H1 (cell line): ENCODE data around the gene LOX. TPM values are rescaled to one million over a fixed set of nuclear protein-coding genes. Genes with fewer than 3 reads are reported as not detected.

Source experiments
- CTCF ChIA-PET: fragments of 300-600 bp; sonication (Branson Sonifier 250); formaldehyde crosslinking; loops from one replicate; lab custom pipeline; 2021; ENCODE audit not compliant: partially characterized antibody; lab: Charles Lee
- POLR2A ChIA-PET: fragments of 300-600 bp; sonication (Branson Sonifier 250); formaldehyde crosslinking; loops from one replicate; lab custom pipeline; 2021; ENCODE audit warnings: inconsistent platforms; ENCODE audit not compliant: partially characterized antibody; lab: Charles Lee
- DNase-seq, 2 experiments: peaks; one replicate each; pipeline versions ENCODE4 v3.0.0 to v3.0.0-alpha.2; 2010 to 2022; ENCODE audit warnings: low spot score in 2 of 2, low read depth in 1 of 2, mixed read lengths in 1 of 2
- FAIRE-seq: peaks from 2 replicates; lab custom pipeline; 2011; peaks lifted over from hg19 to GRCh38; lab: Jason Lieb, UNC
- H2AFZ ChIP-seq: 2 replicates; pipeline ENCODE4 v1.8.1; 2012; ENCODE audit warnings: low read length, inconsistent platforms
- H2AK5ac ChIP-seq: 2 replicates; pipeline ENCODE4 v1.6.1; 2013; ENCODE audit warnings: low read depth, low read length
- H2BK120ac ChIP-seq: replicated peaks from 2 replicates; pipeline ENCODE3; 2013; ENCODE audit warnings: low read depth, low read length, inconsistent platforms
- H2BK12ac ChIP-seq: 2 replicates; pipeline ENCODE4 v1.6.1; 2013; ENCODE audit warnings: low read depth, low read length
- H2BK15ac ChIP-seq: 2 replicates; pipeline ENCODE4 v1.6.1; 2013; ENCODE audit warnings: low read length
- H2BK20ac ChIP-seq: 2 replicates; pipeline ENCODE4 v1.6.1; 2013; ENCODE audit warnings: low read length
- H2BK5ac ChIP-seq: 2 replicates; pipeline ENCODE4 v1.6.1; 2013; ENCODE audit warnings: low read depth, low read length
- H3K14ac ChIP-seq: 2 replicates; pipeline ENCODE4 v1.6.1; 2013; ENCODE audit warnings: inconsistent platforms; ENCODE audit not compliant: insufficient read length
- H3K18ac ChIP-seq: 2 replicates; pipeline ENCODE4 v1.6.1; 2013; ENCODE audit warnings: low read length; ENCODE audit errors: extremely low read depth
- H3K23ac ChIP-seq: 2 replicates; pipeline ENCODE4 v1.6.1; 2013; ENCODE audit warnings: inconsistent platforms; ENCODE audit not compliant: insufficient read length
- H3K23me2 ChIP-seq: 2 replicates; pipeline ENCODE4 v1.6.1; 2013; ENCODE audit warnings: low read depth, low read length
- H3K27ac ChIP-seq: 2 replicates; pipeline ENCODE4 v1.6.1; 2011; ENCODE audit warnings: low read depth, low read length, inconsistent platforms
- H3K27me3 ChIP-seq, 4 experiments: replicated peaks in 1 of 4; 1 replicate in 1 of 4; 2 replicates in 3 of 4; pipeline versions ENCODE4 v1.6.1 to v1.8.1; 2011 to 2013; ENCODE audit warnings: low read length in 3 of 4, mild to moderate bottlenecking in 3 of 4, inconsistent platforms in 2 of 4, mixed read lengths in 2 of 4, moderate library complexity in 1 of 4; ENCODE audit not compliant: control insufficient read depth in 3 of 4, insufficient read depth in 3 of 4; ENCODE audit errors: extremely low read depth in 1 of 4
- H3K36me3 ChIP-seq, 4 experiments: 2 replicates each; pipeline versions ENCODE4 v1.6.1 to v1.8.1; 2011 to 2013; ENCODE audit warnings: mild to moderate bottlenecking in 4 of 4, low read length in 3 of 4, moderate library complexity in 2 of 4, control low read depth in 1 of 4, inconsistent platforms in 1 of 4; ENCODE audit not compliant: insufficient read depth in 4 of 4, control insufficient read depth in 2 of 4
- H3K4ac ChIP-seq: replicated peaks from 2 replicates; pipeline ENCODE3; 2013; ENCODE audit warnings: low read length, low read depth, mixed read lengths, inconsistent platforms; ENCODE audit not compliant: insufficient read length
- H3K4me1 ChIP-seq, 4 experiments: replicated peaks in 1 of 4; 1 replicate in 1 of 4; 2 replicates in 3 of 4; pipeline versions ENCODE4 v1.6.1 to v1.8.1; 2011 to 2013; ENCODE audit warnings: low read length in 3 of 4, inconsistent platforms in 2 of 4, mixed read lengths in 1 of 4; ENCODE audit not compliant: insufficient read depth in 4 of 4, control insufficient read depth in 3 of 4
- H3K4me2 ChIP-seq, 2 experiments: 2 replicates each; pipeline versions ENCODE4 v1.6.1 to v1.8.1; 2011 to 2013; ENCODE audit warnings: low read depth in 2 of 2, low read length in 2 of 2, control low read depth in 1 of 2, inconsistent platforms in 1 of 2, mild to moderate bottlenecking in 1 of 2; ENCODE audit not compliant: insufficient read depth in 1 of 2
- H3K4me3 ChIP-seq, 4 experiments: fragments of 200-600, 300-600 bp in 1 of 4; sonication (generic), shearing (Covaris generic), sonication (Bioruptor Twin) in 1 of 4; 2 replicates each; pipeline versions ENCODE4 v1.5.1 to v1.8.1; 2011 to 2016; ENCODE audit warnings: low read length in 4 of 4, low read depth in 3 of 4, control low read depth in 2 of 4, inconsistent platforms in 2 of 4, mild to moderate bottlenecking in 2 of 4, mixed read lengths in 1 of 4, moderate library complexity in 1 of 4; ENCODE audit not compliant: insufficient read depth in 2 of 4; ENCODE audit errors: extremely low read depth in 1 of 4
- H3K56ac ChIP-seq: replicated peaks from 2 replicates; pipeline ENCODE3; 2013; ENCODE audit warnings: low read depth, mild to moderate bottlenecking, mixed read lengths, low read length, inconsistent platforms; ENCODE audit not compliant: insufficient read length
- H3K79me1 ChIP-seq: 2 replicates; pipeline ENCODE4 v1.6.1; 2013; ENCODE audit warnings: low read depth, low read length, control low read depth
- H3K79me2 ChIP-seq, 2 experiments: 2 replicates each; pipeline versions ENCODE4 v1.6.1 to v1.8.1; 2012 to 2013; ENCODE audit warnings: low read length in 2 of 2, mild to moderate bottlenecking in 2 of 2, inconsistent platforms in 1 of 2; ENCODE audit not compliant: insufficient read depth in 2 of 2, control insufficient read depth in 1 of 2
- H3K9ac ChIP-seq, 4 experiments: replicated peaks in 1 of 4; 1 replicate in 1 of 4; 2 replicates in 3 of 4; pipeline versions ENCODE4 v1.6.1 to v1.8.1; 2011 to 2013; ENCODE audit warnings: low read depth in 3 of 4, low read length in 3 of 4, control low read depth in 2 of 4, mild to moderate bottlenecking in 2 of 4, moderate library complexity in 2 of 4, inconsistent platforms in 1 of 4; ENCODE audit errors: extremely low read depth in 1 of 4
- H3K9me3 ChIP-seq, 2 experiments: 2 replicates each; pipeline versions ENCODE4 v1.6.1 to v1.8.1; 2012 to 2013; ENCODE audit warnings: mild to moderate bottlenecking in 2 of 2, moderate library complexity in 2 of 2, control low read depth in 1 of 2, inconsistent platforms in 1 of 2, low read depth in 1 of 2, low read length in 1 of 2, mixed read lengths in 1 of 2; ENCODE audit not compliant: insufficient read depth in 2 of 2
- H4K20me1 ChIP-seq, 2 experiments: replicated peaks in 1 of 2; 2 replicates each; pipeline versions ENCODE3 to v1.8.1; 2011 to 2013; ENCODE audit warnings: inconsistent platforms in 2 of 2, low read length in 2 of 2, mild to moderate bottlenecking in 1 of 2; ENCODE audit not compliant: insufficient read depth in 2 of 2, control insufficient read depth in 1 of 2
- H4K5ac ChIP-seq: 2 replicates; pipeline ENCODE4 v1.6.1; 2013; ENCODE audit warnings: low read length, low read depth, mixed read lengths, inconsistent platforms; ENCODE audit not compliant: insufficient read length
- H4K8ac ChIP-seq: 2 replicates; pipeline ENCODE4 v1.8.0; 2013; ENCODE audit warnings: mild to moderate bottlenecking, moderate library complexity, low read length, inconsistent platforms; ENCODE audit not compliant: insufficient read depth; ENCODE audit errors: extremely low read depth
- H4K91ac ChIP-seq: replicated peaks from 2 replicates; pipeline ENCODE3; 2013; ENCODE audit warnings: low read length, mixed read lengths, inconsistent platforms; ENCODE audit not compliant: insufficient read length
- CEBPB ChIP-seq: IDR thresholded peaks from 2 replicates; pipeline ENCODE4 v1.6.1; 2012; ENCODE audit warnings: low read depth, low read length
- WGBS, 2 experiments: shearing (Covaris generic) in 1 of 2; methylation state at CpG; one replicate each; pipeline versions ENCODE4 v1.1.6 to v1.1.7; 2013 to 2015; ENCODE audit warnings: low lambda C conversion rate in 2 of 2, mixed read lengths in 2 of 2, inconsistent platforms in 1 of 2, low coverage in 1 of 2, missing lambda C conversion rate in 1 of 2; ENCODE audit not compliant: insufficient replicate concordance in 2 of 2, insufficient coverage in 1 of 2, insufficient read length in 1 of 2; ENCODE audit errors: extremely low coverage in 1 of 2, missing lambda C conversion rate in 1 of 2; 5-methylcytosine and 5-hydroxymethylcytosine counted together
- polyA plus RNA-seq, 7 experiments: library from polyadenylated mRNA; depleted of rRNA in 3 of 7; stranded (reverse) in 5 of 7; unstranded in 2 of 7; fragments of >200 nt in 5 of 7; fragments of 200-250 nt in 2 of 7; gene quantifications; 1 replicate in 5 of 7; 2 replicates in 1 of 7; 4 replicates in 1 of 7; pipeline versions ENCODE4 v1.2.1 to v1.2.3, GENCODE V29; 2011 to 2013; ENCODE audit warnings: missing spikeins in 2 of 7, mixed read lengths in 2 of 7
- total RNA-seq: library from RNA; stranded (reverse); fragmentation: NEBNext Ultra II Directional; extraction: Animal tissue kit (Norgen Biotek cat#: 25700); gene quantifications from 2 replicates; pipeline ENCODE4 v1.2.1, GENCODE V29; 2021
- TF ChIP-seq, protein P1 (sequence below): IDR thresholded peaks from 2 replicates; pipeline ENCODE4 v1.6.1; 2012; ENCODE audit warnings: low read length, inconsistent platforms

Gene LOX
- total and polyA plus RNA-seq, 2 of the 8 experiments (the other 6 are each of a cell fraction or from before 2014, with no cell fraction given): 1.1 to 2.2 TPM

GRCh38 chr5:122121479-122122465 is 43.7 kb upstream of the LOX start:
- Histone ChIP-seq H3K9ac (no peak overlapping the region), H3K36me3 (no peaks in the 10 kb centered on the region), H3K18ac (no peak overlapping the region), H4K91ac (peak overlapping the region; percentile 14), H3K4me1 (peaks cover 2 to 14% (median 8%) of the 10 kb centered on the region in 4 experiments; a peak in 6 of 7 replicates), H3K9me3 (no peaks in the 10 kb centered on the region), H3K23me2 (no peaks in the 10 kb centered on the region), H3K23ac (no peak overlapping the region), H2AK5ac (no peak overlapping the region), H3K27ac (no peak overlapping the region), H4K20me1 (no peaks in the 10 kb centered on the region), H4K8ac (no peak overlapping the region), H3K79me1 (no peaks in the 10 kb centered on the region), H4K5ac (no peak overlapping the region), H3K14ac (no peak overlapping the region), H3K79me2 (no peaks in the 10 kb centered on the region), H3K4me3 (no peak overlapping the region), H2BK12ac (0 out of 2 replicates have a peak overlapping the region, but pooled peaks have one; percentile 3), H2BK20ac (no peak overlapping the region), H3K4me2 (no peak overlapping the region), H3K4ac (no peak overlapping the region), H2AFZ (no peak overlapping the region), H2BK15ac (no peak overlapping the region), H3K56ac (no peak overlapping the region), H2BK5ac (no peak overlapping the region), H3K27me3 (no peaks in the 10 kb centered on the region), H2BK120ac (no peak overlapping the region)
- FAIRE-seq (no peak), DNase-seq (no peak)
- TF ChIP-seq, protein P1, sequence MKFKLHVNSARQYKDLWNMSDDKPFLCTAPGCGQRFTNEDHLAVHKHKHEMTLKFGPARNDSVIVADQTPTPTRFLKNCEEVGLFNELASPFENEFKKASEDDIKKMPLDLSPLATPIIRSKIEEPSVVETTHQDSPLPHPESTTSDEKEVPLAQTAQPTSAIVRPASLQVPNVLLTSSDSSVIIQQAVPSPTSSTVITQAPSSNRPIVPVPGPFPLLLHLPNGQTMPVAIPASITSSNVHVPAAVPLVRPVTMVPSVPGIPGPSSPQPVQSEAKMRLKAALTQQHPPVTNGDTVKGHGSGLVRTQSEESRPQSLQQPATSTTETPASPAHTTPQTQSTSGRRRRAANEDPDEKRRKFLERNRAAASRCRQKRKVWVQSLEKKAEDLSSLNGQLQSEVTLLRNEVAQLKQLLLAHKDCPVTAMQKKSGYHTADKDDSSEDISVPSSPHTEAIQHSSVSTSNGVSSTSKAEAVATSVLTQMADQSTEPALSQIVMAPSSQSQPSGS: no peak
- TF ChIP-seq CEBPB: peak; percentile 27; the same call in 1 of the 2 replicates
- WGBS, 2 experiments: 83% methylated on average over 11 of the region's 11 CpGs; no CpG with 5 or more reads in 1 of the 2 experiments
- POLR2A ChIA-PET: no interaction called here
- CTCF ChIA-PET: interaction anchor here (0.7 to 1.5 kb wide), 6 partner anchors 8 to 38 kb away, joined by 3 to 7 read pairs (median 4); a partner anchor contains a TSS
